ENCODE results near the gene RNF112.

Gene RNF112

DNA sequence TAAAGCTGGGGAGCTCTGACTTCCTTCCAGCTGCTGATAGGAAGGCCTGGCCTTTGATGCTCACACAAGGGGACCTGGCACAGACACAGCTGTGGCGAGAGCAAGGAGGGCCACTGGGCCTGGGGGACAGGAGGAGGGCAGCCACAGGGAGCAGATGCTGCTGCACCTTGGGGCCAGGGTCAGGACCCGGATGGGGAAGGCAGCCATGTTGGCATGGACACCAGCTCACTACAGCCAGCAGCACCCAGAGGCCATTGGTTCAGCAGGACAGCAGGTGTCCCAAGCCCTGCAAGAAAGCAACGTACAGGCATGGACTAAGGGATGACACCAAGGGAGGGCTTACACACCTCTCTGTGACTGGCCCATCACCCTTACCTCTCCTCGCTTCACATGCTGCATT is 8.0 kb upstream of the RNF112 start:
- no peak for DNase-seq (ENCODE audit: low spot score)
- TF ChIP-seq, protein P1, sequence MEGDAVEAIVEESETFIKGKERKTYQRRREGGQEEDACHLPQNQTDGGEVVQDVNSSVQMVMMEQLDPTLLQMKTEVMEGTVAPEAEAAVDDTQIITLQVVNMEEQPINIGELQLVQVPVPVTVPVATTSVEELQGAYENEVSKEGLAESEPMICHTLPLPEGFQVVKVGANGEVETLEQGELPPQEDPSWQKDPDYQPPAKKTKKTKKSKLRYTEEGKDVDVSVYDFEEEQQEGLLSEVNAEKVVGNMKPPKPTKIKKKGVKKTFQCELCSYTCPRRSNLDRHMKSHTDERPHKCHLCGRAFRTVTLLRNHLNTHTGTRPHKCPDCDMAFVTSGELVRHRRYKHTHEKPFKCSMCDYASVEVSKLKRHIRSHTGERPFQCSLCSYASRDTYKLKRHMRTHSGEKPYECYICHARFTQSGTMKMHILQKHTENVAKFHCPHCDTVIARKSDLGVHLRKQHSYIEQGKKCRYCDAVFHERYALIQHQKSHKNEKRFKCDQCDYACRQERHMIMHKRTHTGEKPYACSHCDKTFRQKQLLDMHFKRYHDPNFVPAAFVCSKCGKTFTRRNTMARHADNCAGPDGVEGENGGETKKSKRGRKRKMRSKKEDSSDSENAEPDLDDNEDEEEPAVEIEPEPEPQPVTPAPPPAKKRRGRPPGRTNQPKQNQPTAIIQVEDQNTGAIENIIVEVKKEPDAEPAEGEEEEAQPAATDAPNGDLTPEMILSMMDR (IDR thresholded peaks at IDR 0.05; ENCODE audit: extremely low read depth, missing control alignments) = no peak

DNA sequence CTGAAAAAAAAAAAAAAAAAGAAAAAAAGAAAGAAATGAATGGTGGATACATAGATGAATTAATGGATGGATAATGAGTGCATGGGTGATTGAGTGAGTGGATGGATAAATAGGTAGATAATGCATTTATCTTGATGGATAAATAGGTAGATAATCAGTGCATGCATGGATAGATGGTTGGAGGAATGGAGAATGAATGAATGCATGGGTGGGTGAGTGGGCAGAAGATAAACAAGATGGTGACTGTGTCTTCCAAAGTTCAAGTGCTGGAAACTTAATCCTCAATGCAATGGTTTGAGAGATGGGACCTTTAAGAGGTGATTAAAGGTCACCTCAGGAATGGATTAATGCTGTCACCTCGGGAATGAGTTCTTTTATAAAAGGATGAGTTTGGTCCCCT is 6.8 kb upstream of the RNF112 start:
- DNase-seq (ENCODE audit: low spot score) = no peak
- TF ChIP-seq, protein P1 (IDR thresholded peaks at IDR 0.05; ENCODE audit: extremely low read depth, missing control alignments) = no peak

DNA sequence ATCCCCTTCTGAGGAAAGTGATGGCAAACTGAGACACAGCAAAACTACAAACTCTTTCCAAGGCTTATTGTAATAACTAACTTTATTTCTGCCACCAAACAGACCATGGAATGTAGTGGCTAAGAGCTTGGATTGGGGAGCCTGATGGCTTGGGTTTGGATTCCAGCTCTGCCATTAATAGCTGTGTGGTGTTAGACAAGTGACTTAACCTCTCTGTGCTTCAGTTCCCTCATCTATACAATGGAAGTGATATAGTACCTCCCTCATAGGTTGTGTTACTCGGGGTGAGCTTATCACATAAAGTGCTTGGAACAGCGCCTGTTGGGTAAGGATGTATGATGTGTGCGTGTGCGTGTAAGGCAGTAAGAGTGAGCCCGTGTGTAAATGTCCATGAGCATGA is 5.9 kb upstream of the RNF112 start:
- DNase-seq (ENCODE audit: low spot score) = no peak
- TF ChIP-seq, protein P1 (IDR thresholded peaks at IDR 0.05; ENCODE audit: extremely low read depth, missing control alignments) = no peak

DNA sequence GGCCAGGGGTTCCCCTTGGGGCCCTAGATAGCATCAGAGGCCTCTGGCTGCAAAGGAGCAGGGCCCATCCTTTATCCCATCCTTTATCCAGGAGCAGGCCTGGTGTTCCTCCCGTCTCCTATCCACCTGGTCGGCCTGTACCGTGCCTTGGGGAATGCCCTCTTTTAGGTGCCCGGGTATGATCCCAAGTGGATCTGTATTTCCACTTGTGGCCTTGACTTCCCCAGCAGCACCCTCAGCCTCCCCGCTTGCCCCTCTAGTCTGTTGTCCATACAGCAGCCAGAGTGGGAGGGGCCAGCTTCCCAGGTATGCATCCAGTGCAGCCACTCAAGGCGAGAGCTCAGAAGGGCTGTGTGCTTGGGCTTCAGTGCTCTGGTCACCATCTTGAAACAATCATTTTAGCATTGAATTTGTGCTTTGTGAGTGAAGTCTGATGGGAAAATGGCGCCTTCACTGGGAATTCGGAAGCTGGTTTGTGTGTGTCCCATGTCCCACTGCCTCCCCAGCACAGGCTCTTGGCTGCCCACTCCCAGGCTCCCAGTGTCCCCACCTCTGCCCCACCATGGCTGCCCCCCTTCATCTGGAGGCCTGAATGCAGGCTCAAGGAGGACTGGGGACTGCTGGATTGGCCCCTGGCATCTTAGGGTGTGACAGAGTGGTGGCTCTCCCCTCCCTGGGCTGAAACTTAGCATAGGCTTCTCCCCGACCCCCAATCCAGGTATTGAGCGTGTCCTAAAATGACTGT is 3.3 kb upstream of the RNF112 start:
- TF ChIP-seq, protein P1 (IDR thresholded peaks at IDR 0.05; ENCODE audit: extremely low read depth, missing control alignments) = no peak
- no peak for DNase-seq (ENCODE audit: low spot score)

DNA sequence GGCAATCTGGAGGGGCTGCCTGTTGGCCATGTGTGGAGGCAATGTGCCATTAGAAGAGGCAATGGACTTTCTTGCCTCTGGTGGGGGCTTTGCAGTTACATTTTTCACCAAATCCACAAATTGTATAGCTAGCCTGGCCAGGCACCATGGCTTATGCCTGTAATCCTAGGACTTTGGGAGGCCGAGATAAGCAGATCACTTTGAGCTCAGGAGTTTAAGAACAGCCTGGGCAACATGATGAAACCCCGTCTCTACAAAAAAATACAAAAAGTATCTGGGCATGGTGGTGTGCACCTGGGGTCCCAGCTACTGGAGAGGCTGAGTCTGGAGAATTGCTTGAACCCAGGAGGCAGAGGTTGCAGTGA is 2.7 kb upstream of the RNF112 start:
- TF ChIP-seq, protein P1 (IDR thresholded peaks at IDR 0.05; ENCODE audit: extremely low read depth, missing control alignments) = no peak
- DNase-seq (ENCODE audit: low spot score) = no peak

DNA sequence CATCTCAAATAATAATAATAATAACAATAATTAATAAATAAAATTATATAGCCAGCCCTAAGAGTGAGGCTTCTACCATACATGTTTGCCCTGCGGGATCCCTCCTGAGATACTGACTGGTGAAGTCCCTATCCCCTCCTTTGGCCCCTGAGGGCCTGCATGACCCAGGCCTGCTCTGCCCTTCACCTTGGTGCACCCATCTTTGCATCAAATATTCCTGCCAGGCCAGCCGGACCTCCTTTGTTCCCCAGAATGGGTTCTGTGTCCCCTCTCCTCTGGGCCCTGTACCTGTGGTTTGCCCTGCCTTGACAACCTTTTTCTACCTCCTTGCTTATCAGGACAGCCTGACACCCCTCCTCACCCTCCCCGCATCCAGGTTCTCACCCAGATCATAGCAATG is 2.0 kb upstream of the RNF112 start:
- TF ChIP-seq, protein P1 (IDR thresholded peaks at IDR 0.05; ENCODE audit: extremely low read depth, missing control alignments) = no peak
- DNase-seq (ENCODE audit: low spot score) = no peak

DNA sequence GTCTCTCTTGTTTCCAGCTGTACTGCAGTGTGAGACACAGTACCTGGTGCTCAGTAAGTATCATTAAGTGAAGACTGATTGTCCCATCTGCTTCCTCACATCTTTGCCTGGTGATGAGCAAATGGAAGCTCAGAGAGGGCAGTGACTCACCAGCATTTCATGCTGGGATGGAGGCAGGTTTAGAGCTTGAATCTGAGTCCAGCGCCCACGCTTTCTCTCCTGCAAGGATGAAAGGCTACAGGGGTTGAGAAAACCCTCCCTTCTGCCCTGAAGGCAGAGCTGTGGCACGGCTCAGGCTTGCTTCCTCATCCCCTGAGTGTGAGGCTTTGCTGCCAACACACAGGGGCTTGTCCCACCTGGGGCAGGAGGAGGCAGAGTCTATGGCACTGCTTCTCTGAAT is 1.5 kb upstream of the RNF112 start:
- TF ChIP-seq, protein P1 (IDR thresholded peaks at IDR 0.05; ENCODE audit: extremely low read depth, missing control alignments) = no peak
- DNase-seq (ENCODE audit: low spot score) = no peak

Measured in GM20000 (cell line).